HCT116 (cell line): ENCODE results near the gene AATF. TPM values are rescaled to one million over a fixed set of nuclear protein-coding genes. Genes with fewer than 3 reads are reported as not detected.

Source experiments
- ATAC-seq: fragments of 200-7000 bp; cut with Tn5 transposase; 2 replicates; pipeline ENCODE4 v1.9.1; 2020; ENCODE audit warnings: mild to moderate bottlenecking, moderate library complexity
- BruUV-seq: library from RNA; stranded (reverse); fragments of 400-500 nt; replicated peaks from 2 replicates; lab custom pipeline; 2021; lab: Mats Ljungman, UMichigan
- CTCF ChIA-PET: fragments of 300-600 bp; sonication (Branson Sonifier 250); formaldehyde crosslinking; loops from one replicate; lab custom pipeline; 2021; ENCODE audit warnings: antibody characterized with exemption; lab: Charles Lee
- POLR2A ChIA-PET: fragments of 300-600, 350-600 bp; sonication (Branson Sonifier 250); formaldehyde crosslinking; loops from one replicate; lab custom pipeline; 2021; ENCODE audit warnings: antibody characterized with exemption; lab: Charles Lee
- RAD21 ChIA-PET, 2 experiments: fragments of 300-600 bp; sonication (Branson Sonifier 250); formaldehyde crosslinking; loops; one replicate each; lab custom pipeline; 2023; ENCODE audit warnings: low total read pairs in 2 of 2; ENCODE audit not compliant: uncharacterized antibody in 2 of 2, unreplicated experiment in 2 of 2, low non-redundant PET in 1 of 2; lab: Charles Lee
- DNase-seq: peaks from one replicate; pipeline ENCODE4 v3.0.0-alpha.2; 2010; ENCODE audit warnings: low read depth, low spot score
- H2AFZ ChIP-seq: fragments of 200-600 bp; shearing (Covaris generic), sonication (generic); 2 replicates; pipeline ENCODE4 v1.6.1; 2017; ENCODE audit warnings: low read depth, mixed run types, mixed read lengths, antibody characterized with exemption, low read length; ENCODE audit not compliant: poor library complexity, severe bottlenecking
- H3K27ac ChIP-seq: 2 replicates; pipeline ENCODE4 v1.5.1; 2012; ENCODE audit warnings: low read depth, low read length
- H3K27me3 ChIP-seq: fragments of 200-600 bp; sonication (generic); 2 replicates; pipeline ENCODE4 v1.6.1; 2016; ENCODE audit warnings: mixed run types, low read length, mixed read lengths; ENCODE audit not compliant: insufficient read depth
- H3K36me3 ChIP-seq, 2 experiments: fragments of 200-500 bp in 1 of 2; fragments of 200-600 bp in 1 of 2; sonication (Bioruptor generic) in 1 of 2; sonication (generic) in 1 of 2; 2 replicates each; pipeline versions ENCODE4 v1.5.1 to v1.6.1; 2014 to 2016; ENCODE audit warnings: low read length in 2 of 2, inconsistent platforms in 1 of 2, mixed read lengths in 1 of 2, mixed run types in 1 of 2; ENCODE audit not compliant: insufficient read depth in 2 of 2, control insufficient read depth in 1 of 2
- H3K4me1 ChIP-seq, 2 experiments: fragments of 200-600 bp in 1 of 2; sonication (generic) in 1 of 2; 2 replicates each; pipeline versions ENCODE4 v1.5.1 to v1.6.1; 2012 to 2017; ENCODE audit warnings: low read length in 2 of 2, inconsistent platforms in 1 of 2, mild to moderate bottlenecking in 1 of 2, mixed read lengths in 1 of 2, mixed run types in 1 of 2, moderate library complexity in 1 of 2; ENCODE audit not compliant: insufficient read depth in 2 of 2, control insufficient read depth in 1 of 2
- H3K4me2 ChIP-seq: fragments of 200-600 bp; sonication (generic); 2 replicates; pipeline ENCODE4 v1.6.1; 2017; ENCODE audit warnings: mixed run types, low read length, mixed read lengths
- H3K4me3 ChIP-seq, 2 experiments: fragments of 200-600 bp in 1 of 2; sonication (generic) in 1 of 2; replicated peaks in 1 of 2; 2 replicates each; pipeline ENCODE4 v1.5.1; 2011 to 2016; ENCODE audit warnings: low read length in 2 of 2, control low read depth in 1 of 2, low read depth in 1 of 2, mild to moderate bottlenecking in 1 of 2, mixed read lengths in 1 of 2, mixed run types in 1 of 2
- H3K79me2 ChIP-seq: fragments of 200-600 bp; sonication (generic); 2 replicates; pipeline ENCODE4 v1.6.1; 2017; ENCODE audit warnings: mild to moderate bottlenecking, mixed run types, low read length, moderate library complexity, mixed read lengths; ENCODE audit not compliant: insufficient read depth
- H3K9ac ChIP-seq: fragments of 200-600 bp; sonication (generic); 2 replicates; pipeline ENCODE4 v1.6.1; 2016; ENCODE audit warnings: low read length, mixed read lengths
- H3K9me2 ChIP-seq: fragments of 200-600 bp; sonication (generic), shearing (Covaris generic); 2 replicates; pipeline ENCODE4 v1.6.1; 2017; ENCODE audit warnings: mixed run types, mild to moderate bottlenecking, moderate library complexity; ENCODE audit not compliant: insufficient read depth
- H3K9me3 ChIP-seq, 2 experiments: fragments of 200-500 bp in 1 of 2; fragments of 200-600 bp in 1 of 2; sonication (Bioruptor generic) in 1 of 2; sonication (generic) in 1 of 2; 2 replicates each; pipeline ENCODE4 v1.6.1; 2014 to 2017; ENCODE audit warnings: low read length in 2 of 2, mixed read lengths in 2 of 2, inconsistent platforms in 1 of 2, low read depth in 1 of 2, mild to moderate bottlenecking in 1 of 2, mixed run types in 1 of 2, moderate library complexity in 1 of 2; ENCODE audit not compliant: control insufficient read depth in 1 of 2, insufficient read depth in 1 of 2
- H4K20me1 ChIP-seq: fragments of 200-600 bp; sonication (generic), shearing (Covaris generic); 2 replicates; pipeline ENCODE4 v1.6.1; 2017; ENCODE audit warnings: mixed run types, mild to moderate bottlenecking, moderate library complexity; ENCODE audit not compliant: insufficient read depth
- EGR1 ChIP-seq: IDR thresholded peaks from 2 replicates; pipeline ENCODE4 v1.6.1; 2012; ENCODE audit warnings: low read depth
- ELF1 ChIP-seq: IDR thresholded peaks from 2 replicates; pipeline ENCODE4 v1.6.1; 2012; ENCODE audit warnings: low read depth, borderline replicate concordance
- EZH2 ChIP-seq: fragments of 200-600 bp; sonication (generic); IDR thresholded peaks from 2 replicates; pipeline ENCODE4 v1.6.1; 2017; ENCODE audit warnings: antibody characterized with exemption, mixed run types
- EZH2phosphoT487 ChIP-seq: fragments of 200-600 bp; IDR thresholded peaks from 2 replicates; pipeline ENCODE4 v1.6.1; 2018; ENCODE audit warnings: antibody characterized with exemption, borderline replicate concordance
- FOSL1 ChIP-seq: IDR thresholded peaks from 2 replicates; pipeline ENCODE4 v1.6.1; 2012; ENCODE audit warnings: low read depth
- JUND ChIP-seq: IDR thresholded peaks from 2 replicates; pipeline ENCODE4 v1.6.1; 2012
- MAX ChIP-seq: IDR thresholded peaks from 2 replicates; pipeline ENCODE4 v1.6.1; 2012
- POLR2A ChIP-seq: IDR thresholded peaks from 2 replicates; pipeline ENCODE4 v1.7.0; 2011; ENCODE audit warnings: borderline replicate concordance; ENCODE audit not compliant: insufficient read depth, insufficient read length; ENCODE audit errors: extremely low read depth
- POLR2AphosphoS5 ChIP-seq: IDR thresholded peaks from 2 replicates; pipeline ENCODE4 v1.6.1; 2011; ENCODE audit warnings: mild to moderate bottlenecking, low read depth, low read length, moderate library complexity
- RAD21 ChIP-seq: IDR thresholded peaks from 2 replicates; pipeline ENCODE4 v1.6.1; 2012; ENCODE audit warnings: low read depth, mild to moderate bottlenecking
- SP1 ChIP-seq: IDR thresholded peaks from 2 replicates; pipeline ENCODE4 v1.6.1; 2012; ENCODE audit warnings: low read depth
- SRF ChIP-seq: IDR thresholded peaks from 2 replicates; pipeline ENCODE4 v1.6.1; 2012; ENCODE audit warnings: low read depth
- TCF7L2 ChIP-seq: IDR thresholded peaks from 2 replicates; pipeline ENCODE4 v1.7.0; 2011; ENCODE audit warnings: borderline replicate concordance, inconsistent platforms; ENCODE audit not compliant: insufficient read depth, insufficient read length; ENCODE audit errors: extremely low read depth
- ZBTB33 ChIP-seq: IDR thresholded peaks from 2 replicates; pipeline ENCODE4 v1.6.1; 2011; ENCODE audit warnings: mild to moderate bottlenecking, low read length, moderate library complexity; ENCODE audit not compliant: insufficient replicate concordance; ENCODE audit errors: extremely low read depth
- ZFX ChIP-seq: fragments of 450-650 bp; IDR thresholded peaks from 2 replicates; pipeline ENCODE4 v1.6.1; 2017
- intact Hi-C: fragments of 100-400 bp; cut with micrococcal nuclease; formaldehyde crosslinking; loops from 2 replicates; pipeline ENCODE4 v1.10.0; 2022
- total RNA-seq: library from RNA; stranded (reverse); gene quantifications from one replicate; pipeline ENCODE4 v1.2.1, GENCODE V29; 2021; ENCODE audit not compliant: unreplicated experiment

AATF gene
- total RNA-seq, 1 experiment from 2014 or later, result 105 TPM

- no peak for TF ChIP-seq ZBTB33
- no peak for TF ChIP-seq EZH2phosphoT487
- no peak for TF ChIP-seq POLR2AphosphoS5
- TF ChIP-seq ELF1, result no peak
Observed at GRCh38 chr17:37059493-37059892, 110.7 kb downstream of the AATF start (continued).

GRCh38 chr17:37060094-37060493 is 111.3 kb downstream of the AATF start:
- no peak overlapping the region for H3K4me2 ChIP-seq
- no peaks in the 10 kb centered on the region for H3K9me3 ChIP-seq
- TF ChIP-seq POLR2A (no peak), SP1 (no peak), JUND (no peak), ZBTB33 (no peak), TCF7L2 (no peak), EZH2 (no peak), EGR1 (no peak), MAX (no peak), FOSL1 (no peak), ZFX (no peak), SRF (no peak), RAD21 (no peak)
- TF ChIP-seq, all 23 proteins: peak for 0
- H2AFZ ChIP-seq, result no peak overlapping the region
- H3K4me3 ChIP-seq, result no peak overlapping the region
- intact Hi-C loops, result no loop called here
- peaks cover 5 to 10% of the 10 kb centered on the region in 2 experiments for H3K36me3 ChIP-seq
- POLR2A ChIA-PET, result interaction anchor here (1.2 kb wide), 1 partner anchor 8 kb away, joined by 4 read pairs; no protein-coding TSS in a partner anchor
- no peak overlapping the region for H3K9ac ChIP-seq
- ATAC-seq, result no peak
- no peak for DNase-seq
- H3K9me2 ChIP-seq, result no peaks in the 10 kb centered on the region
- H3K4me1 ChIP-seq, result no peaks in the 10 kb centered on the region
- CTCF ChIA-PET, result no interaction called here
- H3K79me2 ChIP-seq, result no peaks in the 10 kb centered on the region
- no peak overlapping the region for H3K27ac ChIP-seq
- no peaks in the 10 kb centered on the region for H4K20me1 ChIP-seq
- no TSS peak for BruUV-seq
- H3K27me3 ChIP-seq, result no peaks in the 10 kb centered on the region
- RAD21 ChIA-PET, result no interaction called here
